SK-N-SH treated with all-trans-retinoic acid at 6 μM for 48 hours (cell line): ENCODE measurements around the gene NAA20.

Experiments
- ATAC-seq: fragments of 200-7000 bp; cut with Tn5 transposase; 3 replicates; pipeline ENCODE4 v1.9.1; 2020; ENCODE audit warnings: mild to moderate bottlenecking, moderate library complexity
- CREB5 ChIP-seq: fragments of 250-450 bp; sonication (Bioruptor Pico); IDR thresholded peaks from 2 replicates; pipeline ENCODE4 v1.5.1; 2020; ENCODE audit warnings: low read depth, mild to moderate bottlenecking, moderate library complexity
- CSDC2 ChIP-seq: fragments of 250-450 bp; sonication (Bioruptor Pico); IDR thresholded peaks from 2 replicates; pipeline ENCODE4 v1.5.0; 2020; ENCODE audit warnings: mild to moderate bottlenecking, moderate library complexity
- ESRRG ChIP-seq: fragments of 250-450 bp; sonication (Bioruptor Pico); IDR thresholded peaks from 2 replicates; pipeline ENCODE4 v1.6.1; 2021; ENCODE audit warnings: mild to moderate bottlenecking
- GLIS3 ChIP-seq: fragments of 250-450 bp; sonication (Bioruptor Pico); IDR thresholded peaks from 2 replicates; pipeline ENCODE4 v1.5.0; 2020; ENCODE audit warnings: mild to moderate bottlenecking, moderate library complexity
- ISL1 ChIP-seq: fragments of 250-450 bp; sonication (Bioruptor Pico); IDR thresholded peaks from 2 replicates; pipeline ENCODE4 v2.1.2; 2022; ENCODE audit warnings: mild to moderate bottlenecking, moderate library complexity
- OSR1 ChIP-seq: fragments of 250-450 bp; sonication (Bioruptor Pico); IDR thresholded peaks from 2 replicates; pipeline ENCODE4 v1.8.0; 2022; ENCODE audit warnings: moderate library complexity, mild to moderate bottlenecking, inconsistent platforms
- PPARA ChIP-seq: fragments of 250-450 bp; sonication (Bioruptor Pico); IDR thresholded peaks from 2 replicates; pipeline ENCODE4 v1.5.0; 2020; ENCODE audit warnings: mild to moderate bottlenecking, borderline replicate concordance
- RARB ChIP-seq: fragments of 250-450 bp; sonication (Bioruptor Pico); IDR thresholded peaks from 2 replicates; pipeline ENCODE4 v1.8.0; 2021; ENCODE audit warnings: mild to moderate bottlenecking, moderate library complexity
- TOX ChIP-seq: fragments of 250-450 bp; sonication (Bioruptor Pico); IDR thresholded peaks from 2 replicates; pipeline ENCODE4 v1.8.0; 2021; ENCODE audit warnings: mild to moderate bottlenecking, moderate library complexity, borderline replicate concordance
- TSHZ2 ChIP-seq: fragments of 250-450 bp; sonication (Bioruptor Pico); IDR thresholded peaks from 2 replicates; pipeline ENCODE4 v1.5.0; 2020; ENCODE audit warnings: mild to moderate bottlenecking, moderate library complexity
- ZC3H10 ChIP-seq: fragments of 250-450 bp; sonication (Bioruptor Pico); IDR thresholded peaks from 2 replicates; pipeline ENCODE4 v1.5.1; 2021; ENCODE audit warnings: mild to moderate bottlenecking, moderate library complexity
- ZFP3 ChIP-seq: fragments of 250-450 bp; sonication (Bioruptor Pico); IDR thresholded peaks from 2 replicates; pipeline ENCODE4 v1.5.0; 2020; ENCODE audit warnings: mild to moderate bottlenecking, moderate library complexity
- ZFP30 ChIP-seq: fragments of 450-650 bp; formaldehyde crosslinking; IDR thresholded peaks from 2 replicates; pipeline ENCODE4 v1.5.0; 2022; ENCODE audit warnings: mild to moderate bottlenecking, moderate library complexity
- ZNF565 ChIP-seq: fragments of 450-650 bp; formaldehyde crosslinking; conservative IDR thresholded peaks from 2 replicates; pipeline ENCODE4 v1.5.0; 2020; ENCODE audit warnings: low read depth, mild to moderate bottlenecking, moderate library complexity
- ZNF70 ChIP-seq: fragments of 450-650 bp; formaldehyde crosslinking; IDR thresholded peaks from 2 replicates; pipeline ENCODE4 v1.5.0; 2020; ENCODE audit warnings: mild to moderate bottlenecking, moderate library complexity
- ZNF8 ChIP-seq: fragments of 450-650 bp; formaldehyde crosslinking; IDR thresholded peaks from 2 replicates; pipeline ENCODE4 v1.5.0; 2020; ENCODE audit warnings: mild to moderate bottlenecking, moderate library complexity

Gene NAA20

GRCh38 chr20:20017001-20017843 lies at the start of gene NAA20:
NAA20 (plus strand) TSS chr20:20017362; CDS start chr20:20017397, 35 bp downstream.
- peak; percentile 99 for ATAC-seq
- TF ChIP-seq ZFP3 (peak; percentile 66; the same call in 1 of the 2 replicates), ZNF70 (no peak), ESRRG (CRISPR knock-in tag) (no peak), ZNF565 (CRISPR knock-in tag) (no peak), TSHZ2 (no peak), ZNF8 (CRISPR knock-in tag) (no peak)

- ATAC-seq = no peak
- no peak for TF ChIP-seq ZFP30
- no peak for TF ChIP-seq ZFP3
- TF ChIP-seq ZC3H10 (CRISPR knock-in tag) = no peak
- TF ChIP-seq TOX (CRISPR knock-in tag) = no peak
- TF ChIP-seq OSR1 (CRISPR knock-in tag) = no peak
- no peak for TF ChIP-seq PPARA (CRISPR knock-in tag)
- no peak for TF ChIP-seq GLIS3 (CRISPR knock-in tag)
- no peak for TF ChIP-seq CSDC2 (CRISPR knock-in tag)
- TF ChIP-seq ZNF8 (CRISPR knock-in tag) = no peak
- TF ChIP-seq ISL1 (CRISPR knock-in tag) = no peak
These were observed 49.7 kb upstream of the NAA20 start for GRCh38 chr20:19967445-19967844.

- no peak for ATAC-seq
These were observed 49.1 kb upstream of the NAA20 start for GRCh38 chr20:19968028-19968427.

More at GRCh38 chr20:19968028-19968427, 49.1 kb upstream of the NAA20 start:
- no peak for TF ChIP-seq ZC3H10 (CRISPR knock-in tag)
- TF ChIP-seq ZNF565 (CRISPR knock-in tag) = no peak
- no peak for TF ChIP-seq CREB5 (CRISPR knock-in tag)
- no peak for TF ChIP-seq TSHZ2
- TF ChIP-seq GLIS3 (CRISPR knock-in tag) = no peak
- no peak for TF ChIP-seq ZNF70
- TF ChIP-seq ZNF8 (CRISPR knock-in tag) = no peak
- TF ChIP-seq RARB (CRISPR knock-in tag) = no peak
